NCI-H1092 (cell line): Measurements from ENCODE around the gene KCNK10.

Experiments used
- DNase-seq: peaks from one replicate; lab custom pipeline; 2025; lab: John Stamatoyannopoulos, UW

The KCNK10 gene

DNA sequence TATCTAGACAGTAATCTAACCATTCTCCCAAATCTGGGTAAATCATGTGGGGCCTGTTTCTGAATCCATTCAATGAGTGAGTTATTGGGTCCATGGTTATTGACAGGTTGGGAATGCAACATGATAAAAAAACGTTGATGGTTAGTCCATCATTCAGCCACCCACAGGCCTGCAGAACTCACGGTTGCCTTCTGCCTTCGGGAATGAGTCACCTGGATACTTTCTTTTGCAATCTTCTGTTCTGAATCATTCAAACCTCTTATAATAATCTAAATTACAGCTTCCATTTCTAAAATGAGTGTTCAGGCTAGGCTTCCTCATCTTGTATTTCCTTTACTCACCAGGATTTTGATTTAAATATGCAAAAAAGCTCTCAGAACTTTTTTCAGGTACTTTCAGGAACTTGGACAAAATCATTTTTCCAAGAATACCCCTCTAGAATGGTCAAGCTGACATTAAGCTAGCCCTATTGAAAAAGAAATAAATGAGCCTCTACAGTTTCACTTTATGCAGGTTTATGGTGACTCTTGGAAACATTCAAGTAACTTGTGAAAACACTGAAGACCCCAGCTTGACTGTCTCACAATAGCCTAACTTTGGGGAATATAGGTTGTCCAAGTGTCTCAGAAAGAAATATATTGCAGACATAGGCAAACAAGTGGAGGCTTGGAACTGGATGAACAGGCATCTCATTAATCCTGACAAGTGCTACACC lies 94.4 kb downstream of the KCNK10 start:
- no peak for DNase-seq

DNA sequence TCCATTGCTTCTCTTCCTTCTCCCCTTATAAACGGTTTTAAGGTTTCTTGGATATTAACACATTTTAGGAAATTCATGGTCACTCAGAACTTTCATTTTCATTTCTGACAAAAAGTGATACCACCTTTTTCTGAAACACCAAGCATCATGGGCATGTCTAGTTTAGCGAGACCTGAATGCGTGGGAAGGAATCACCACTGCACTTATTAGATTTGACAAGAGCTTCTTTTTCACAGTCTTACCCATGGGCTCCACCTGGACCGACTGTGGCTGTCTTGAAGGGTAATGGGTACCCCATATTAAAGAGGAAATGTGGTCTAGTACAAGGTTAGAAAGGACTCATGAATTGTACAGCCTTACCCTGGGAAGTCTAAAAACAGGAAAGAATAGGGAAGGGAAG lies 95.4 kb downstream of the KCNK10 start:
- no peak for DNase-seq

DNA sequence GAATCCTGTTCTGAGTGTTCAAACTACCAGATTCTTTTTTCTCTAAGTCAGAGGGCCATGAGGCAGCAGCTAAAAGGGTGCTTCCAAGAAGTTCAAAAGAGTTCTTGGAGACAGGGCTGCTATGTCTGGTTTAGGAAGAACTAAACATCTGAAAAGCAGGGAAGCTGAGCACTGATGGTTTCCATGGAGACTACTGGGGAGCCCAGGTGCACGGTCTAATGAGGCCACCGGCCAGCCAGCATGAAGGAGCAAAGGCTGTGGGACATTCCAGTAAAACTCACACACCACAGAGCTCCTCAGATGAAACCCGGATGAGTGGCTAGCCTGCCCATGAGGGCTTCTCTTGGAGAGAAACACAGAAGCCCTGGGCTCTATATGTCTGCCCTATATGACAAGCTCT lies 97.3 kb downstream of the KCNK10 start:
- DNase-seq, result no peak

DNA sequence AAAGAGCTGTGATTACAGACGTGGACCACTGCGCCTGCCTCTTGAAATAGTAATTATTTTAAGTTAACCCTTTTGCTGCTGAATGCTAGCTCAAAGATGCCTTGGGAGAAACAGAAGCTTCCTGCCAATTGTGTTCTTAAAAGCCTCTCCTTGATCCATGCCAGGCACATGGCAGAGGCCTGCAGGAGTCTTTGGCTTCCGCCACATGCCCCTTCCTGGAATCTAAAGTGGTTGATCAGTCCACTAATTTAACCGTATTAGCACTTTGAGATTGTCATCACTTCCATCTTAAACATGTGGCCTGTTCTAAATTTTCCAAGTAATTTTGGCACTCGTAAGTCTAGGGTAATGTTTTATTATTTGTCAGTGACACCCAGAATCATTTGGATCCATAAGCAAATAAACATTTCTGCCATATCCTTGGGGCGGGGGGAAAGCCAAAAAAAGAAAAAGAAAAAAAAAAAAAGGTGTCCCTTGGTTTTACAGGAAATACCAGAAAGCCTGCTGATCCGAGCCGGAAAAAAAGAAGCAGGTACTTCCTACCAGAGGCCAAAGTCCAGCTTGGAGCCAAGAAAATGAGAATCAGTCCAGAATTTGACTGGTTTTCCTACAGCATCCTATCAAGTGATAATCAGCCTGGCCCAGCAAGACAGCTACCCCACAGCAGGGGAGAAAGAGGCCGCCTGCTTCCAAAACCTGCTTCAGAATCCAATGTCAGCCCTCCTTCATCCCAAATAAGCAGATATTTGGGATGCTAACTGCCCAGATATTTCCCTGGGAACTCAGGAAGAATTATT lies 104.8 kb downstream of the KCNK10 start:
- DNase-seq, result no peak

DNA sequence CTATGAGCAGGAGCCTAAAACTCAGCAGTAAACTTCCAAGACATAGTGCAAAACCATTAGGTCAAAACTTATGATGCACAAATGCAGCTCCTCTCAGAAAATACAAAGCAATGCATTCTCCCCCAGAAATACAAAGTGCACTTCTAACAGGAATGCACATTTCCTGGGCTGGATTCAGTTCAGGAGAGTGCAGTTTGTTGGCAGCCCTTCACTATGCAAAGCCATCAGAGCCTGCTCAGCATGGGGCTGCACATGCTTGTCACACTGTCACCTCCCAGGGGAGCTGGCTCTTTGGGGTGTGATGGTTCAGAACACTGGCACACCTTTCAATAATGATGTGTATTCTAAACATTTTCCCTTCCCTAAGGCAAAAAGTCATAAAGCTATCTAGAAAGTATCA lies 110.4 kb downstream of the KCNK10 start:
- DNase-seq, result no peak

DNA sequence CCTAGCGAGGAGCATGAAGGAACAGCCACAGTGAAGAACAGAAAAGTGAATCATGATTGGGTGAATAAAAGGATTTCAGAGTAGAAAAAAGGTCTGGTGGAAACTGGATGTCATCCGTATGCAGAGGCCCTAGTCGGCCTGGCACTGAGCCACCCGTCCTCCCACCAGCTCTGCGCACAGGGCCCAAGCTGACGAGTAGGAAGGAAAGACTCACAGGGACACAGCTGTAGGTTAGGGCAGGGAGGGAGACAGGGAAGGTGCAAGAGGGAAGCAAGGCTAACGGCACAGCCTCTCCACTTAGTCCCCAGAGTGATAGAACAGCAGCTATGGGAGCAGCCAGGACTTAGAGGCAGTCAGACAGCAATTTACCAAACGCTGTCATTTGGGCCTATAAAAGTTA lies 112.6 kb downstream of the KCNK10 start:
- no peak for DNase-seq

DNA sequence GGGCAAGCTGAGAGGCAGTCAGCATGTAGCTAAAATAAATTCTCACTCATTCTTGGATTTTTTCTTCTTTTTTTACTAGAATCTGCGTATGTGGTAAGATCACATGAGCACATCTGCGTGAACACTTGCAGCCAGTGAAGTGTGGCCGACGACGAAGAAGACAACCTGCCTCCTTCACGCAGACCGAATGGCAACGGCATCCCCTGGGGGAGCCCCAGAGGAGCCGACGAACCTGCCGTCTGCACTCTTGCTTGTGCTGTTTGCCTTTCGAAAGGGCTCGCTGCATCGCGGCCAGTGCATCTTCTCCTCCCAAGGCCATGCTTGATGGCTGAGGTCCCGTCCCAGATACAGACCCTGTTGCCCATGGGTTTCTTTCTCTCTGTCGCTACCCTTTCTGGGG lies 113.8 kb downstream of the KCNK10 start:
- no peak for DNase-seq

DNA sequence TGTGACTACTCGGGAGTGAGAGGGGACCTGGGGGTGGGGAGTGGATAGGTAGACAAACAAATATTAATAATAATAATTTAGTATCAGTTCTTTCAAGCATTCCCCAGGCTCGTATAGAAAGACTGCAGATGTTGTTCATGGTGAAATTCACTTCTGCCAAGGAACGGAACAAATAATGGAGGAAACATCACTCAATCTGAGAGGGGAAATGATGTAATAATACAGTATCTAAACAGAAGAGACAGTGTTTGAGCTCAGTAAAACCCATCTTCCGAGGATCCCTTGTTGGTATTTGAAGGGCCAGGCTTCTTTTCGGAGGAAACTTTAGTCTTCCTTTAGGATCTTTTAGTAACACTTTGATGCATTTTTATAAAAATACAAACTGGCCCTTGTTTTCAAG lies 114.2 kb downstream of the KCNK10 start:
- DNase-seq, result no peak

DNA sequence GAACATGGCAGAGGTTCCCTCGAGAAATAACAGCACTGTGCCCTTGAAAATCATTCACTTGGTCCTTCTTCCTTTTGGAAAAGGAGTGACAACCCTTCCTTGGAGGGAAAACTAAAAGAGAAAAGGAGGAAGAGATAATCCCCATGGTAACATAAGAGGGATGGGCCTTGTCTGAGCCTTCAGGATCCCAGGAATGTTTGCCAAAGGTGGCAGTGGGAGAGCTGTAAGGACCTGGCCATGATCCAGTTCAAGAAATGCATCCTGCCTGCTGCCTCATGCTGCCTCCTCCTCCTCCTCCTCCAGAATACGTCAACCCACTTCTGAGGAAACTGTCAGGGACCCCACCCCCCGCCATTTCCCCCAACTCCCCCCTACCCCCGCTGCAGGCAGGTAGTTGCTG lies 118.8 kb downstream of the KCNK10 start:
- no peak for DNase-seq

DNA sequence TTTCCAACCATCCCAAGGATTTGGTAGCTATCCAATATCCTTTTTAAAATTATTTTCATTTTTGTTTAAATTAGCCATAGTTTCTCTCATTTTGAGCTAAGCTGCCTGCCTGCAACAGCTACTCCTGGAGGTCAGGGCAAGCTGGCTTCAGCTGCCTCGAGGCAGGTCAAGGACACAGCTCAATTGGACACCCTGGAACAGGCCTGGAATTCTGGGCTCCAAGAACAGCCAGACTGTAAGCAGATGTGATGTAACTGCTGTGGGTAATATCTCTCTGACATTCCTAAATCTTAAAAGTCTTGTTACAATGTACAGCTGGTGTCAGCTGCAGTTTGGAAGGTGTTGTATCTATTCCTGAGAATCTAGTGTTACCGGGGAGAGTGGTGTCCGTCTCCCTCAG lies 119.8 kb downstream of the KCNK10 start:
- no peak for DNase-seq

DNA sequence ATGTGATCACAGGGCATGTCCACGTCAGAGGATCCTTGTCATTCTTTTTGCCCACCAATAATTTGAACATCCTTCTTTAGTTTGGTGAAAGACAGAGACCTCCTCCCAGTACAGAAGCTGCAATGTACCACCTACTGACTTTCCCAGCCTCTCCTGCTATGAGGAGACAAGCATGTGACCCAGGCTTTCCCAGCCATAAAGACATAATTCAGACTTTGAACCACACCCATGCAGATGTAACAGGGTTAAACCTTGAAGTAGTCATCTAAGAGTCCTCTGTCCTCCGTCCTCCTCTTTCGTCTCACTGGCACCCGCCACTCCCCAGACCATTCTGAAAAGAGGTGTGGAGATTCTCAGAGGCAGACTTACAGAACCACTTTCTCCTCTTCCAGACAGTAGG lies 120.8 kb downstream of the KCNK10 start:
- no peak for DNase-seq

DNA sequence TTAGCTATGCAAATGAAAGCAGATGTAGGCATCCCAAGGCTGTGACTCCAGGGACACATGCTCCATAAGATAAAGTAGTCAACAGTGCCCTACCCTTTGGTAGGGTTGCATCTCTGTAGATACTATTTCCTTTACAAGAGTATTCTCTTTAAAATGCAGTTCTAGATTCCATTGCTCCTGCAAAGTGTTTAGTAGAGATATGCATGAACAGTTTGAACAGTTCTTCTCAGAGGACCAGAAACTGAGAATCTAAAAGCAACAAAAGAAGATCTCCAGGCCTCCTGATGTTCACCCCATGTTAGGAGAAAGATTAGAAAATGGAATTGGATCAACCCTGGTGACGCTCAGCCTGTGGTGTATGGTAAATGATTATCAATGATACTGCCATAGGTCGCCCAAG lies 121.2 kb downstream of the KCNK10 start:
- DNase-seq, result no peak

DNA sequence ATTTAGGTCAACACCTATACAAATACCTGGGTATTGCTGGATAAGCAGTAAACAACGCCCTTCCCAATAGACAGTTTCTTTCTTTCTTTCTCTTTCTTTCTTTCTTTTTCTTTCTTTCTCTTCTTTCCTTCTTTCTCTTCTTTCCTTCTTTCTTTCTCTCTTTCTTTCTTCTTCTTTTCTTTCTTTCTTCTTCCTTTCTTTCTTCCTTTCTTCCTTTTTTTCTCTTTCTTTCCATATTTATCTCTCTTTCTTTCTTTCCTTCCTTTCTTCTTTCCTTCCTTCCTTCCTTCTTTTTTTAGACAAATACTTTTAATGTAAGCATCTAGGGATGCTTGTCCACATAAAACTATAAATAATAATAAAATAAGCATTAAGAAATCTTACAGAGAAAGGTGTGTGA lies 123.2 kb downstream of the KCNK10 start:
- no peak for DNase-seq

DNA sequence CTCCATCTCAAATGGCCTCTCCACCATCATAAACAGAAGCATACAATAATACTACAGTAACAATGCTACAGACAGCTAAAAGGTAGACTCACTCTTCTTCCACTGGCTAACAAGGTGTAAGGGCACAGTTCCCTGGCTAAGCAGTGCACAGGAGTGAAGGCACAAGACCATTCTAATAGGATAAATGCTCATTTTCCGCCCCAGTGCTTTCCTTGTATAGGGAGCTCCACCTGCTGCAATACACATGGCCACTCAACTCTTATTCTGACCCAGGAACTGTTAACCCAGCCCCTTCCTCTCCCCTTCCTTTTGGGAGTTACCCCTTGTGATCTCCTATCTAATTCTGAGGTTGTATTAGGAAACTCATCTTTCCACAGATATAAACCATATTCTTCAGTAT lies 124.6 kb downstream of the KCNK10 start:
- DNase-seq, result peak; percentile 65

DNA sequence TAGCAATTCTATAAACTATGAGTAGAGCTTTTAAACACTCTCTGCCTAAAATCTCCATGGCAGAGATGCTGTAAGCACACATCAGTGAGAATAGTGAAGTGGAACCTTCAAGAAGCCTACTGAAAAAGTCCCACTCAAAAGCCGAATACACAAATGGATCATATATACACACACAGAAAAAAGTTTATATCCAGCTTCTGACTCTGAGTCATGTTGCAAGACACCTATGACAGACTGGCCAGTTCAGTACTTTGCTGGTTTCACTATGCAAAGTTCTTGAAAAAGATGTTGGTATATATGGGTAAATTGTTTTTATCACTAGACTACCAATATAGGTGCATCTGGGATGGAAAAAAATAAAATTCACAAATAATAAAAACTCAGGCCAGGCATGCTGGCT lies 126.1 kb downstream of the KCNK10 start:
- no peak for DNase-seq

DNA sequence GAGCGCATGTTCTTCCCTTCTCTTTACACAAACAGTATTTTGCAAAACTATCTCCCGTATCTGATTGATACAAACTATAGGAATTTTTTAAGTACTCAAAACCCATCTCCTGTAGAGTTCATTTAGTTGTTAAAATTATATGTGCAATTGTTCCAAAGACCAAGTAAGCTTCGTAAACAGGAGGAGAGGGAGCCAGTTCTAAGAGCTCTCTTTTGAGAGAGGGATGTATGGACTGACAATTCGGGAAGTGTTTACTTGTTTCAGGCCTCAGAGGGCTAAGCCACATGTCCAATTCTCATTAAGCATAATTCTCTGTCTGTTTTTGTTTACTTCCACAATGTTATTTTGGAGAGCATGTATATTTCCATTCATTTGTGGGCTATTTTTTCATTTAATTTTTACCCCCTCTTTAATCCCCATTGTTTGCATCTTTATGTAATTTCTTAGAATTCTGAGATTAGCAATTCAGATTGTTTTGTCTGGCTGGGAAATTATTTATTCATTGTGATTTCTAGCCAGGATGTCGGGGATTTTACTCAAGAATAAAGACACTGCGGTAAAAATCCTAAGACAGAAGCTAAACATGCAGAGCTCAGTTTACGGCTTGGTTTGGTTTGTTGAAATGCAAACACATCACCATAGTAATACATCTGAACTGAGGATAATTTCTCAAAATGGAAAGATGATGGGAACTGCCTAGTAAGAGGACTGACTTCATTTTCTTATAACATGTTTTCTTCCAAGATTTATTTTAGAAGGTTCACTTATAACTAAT lies 126.8 kb downstream of the KCNK10 start:
- no peak for DNase-seq

DNA sequence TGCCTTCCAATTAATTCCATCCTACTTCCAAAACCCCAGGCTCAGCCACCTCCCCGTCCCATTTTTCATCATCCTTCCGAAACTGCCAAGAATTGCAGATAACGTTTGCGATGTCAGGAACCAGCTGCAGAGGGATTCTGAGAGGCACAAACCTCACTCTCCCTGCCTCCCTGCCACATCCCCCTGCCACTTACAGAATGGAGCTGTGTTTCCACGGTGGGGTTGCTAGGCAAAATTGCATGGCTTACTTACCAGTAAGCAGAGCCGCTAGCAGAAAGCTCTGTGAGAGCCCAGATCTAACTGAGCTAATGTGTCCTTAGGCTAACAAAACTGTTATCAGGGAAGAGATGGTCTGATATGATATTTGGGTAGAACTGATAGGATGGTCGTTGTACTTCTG lies 127.4 kb downstream of the KCNK10 start:
- DNase-seq, result peak; percentile 59

DNA sequence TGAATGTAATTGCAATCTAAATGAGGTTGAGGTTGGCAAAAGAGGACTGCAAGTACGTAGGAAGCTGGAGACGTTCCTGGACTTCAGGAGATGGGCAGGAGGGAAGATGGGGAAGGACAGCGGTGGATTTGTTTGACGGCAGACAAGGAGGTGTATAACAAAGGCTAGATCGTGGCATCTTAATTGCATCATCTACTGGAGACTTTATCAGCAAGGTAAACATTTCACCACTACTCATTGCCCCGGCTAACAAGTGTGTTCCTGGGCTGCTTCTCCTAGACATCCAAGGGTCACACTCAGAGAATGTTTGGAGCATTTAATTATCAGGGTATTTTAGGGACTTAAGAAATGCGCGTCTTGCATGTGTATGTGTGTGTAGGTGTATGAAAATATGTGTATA lies 128.5 kb downstream of the KCNK10 start:
- no peak for DNase-seq

DNA sequence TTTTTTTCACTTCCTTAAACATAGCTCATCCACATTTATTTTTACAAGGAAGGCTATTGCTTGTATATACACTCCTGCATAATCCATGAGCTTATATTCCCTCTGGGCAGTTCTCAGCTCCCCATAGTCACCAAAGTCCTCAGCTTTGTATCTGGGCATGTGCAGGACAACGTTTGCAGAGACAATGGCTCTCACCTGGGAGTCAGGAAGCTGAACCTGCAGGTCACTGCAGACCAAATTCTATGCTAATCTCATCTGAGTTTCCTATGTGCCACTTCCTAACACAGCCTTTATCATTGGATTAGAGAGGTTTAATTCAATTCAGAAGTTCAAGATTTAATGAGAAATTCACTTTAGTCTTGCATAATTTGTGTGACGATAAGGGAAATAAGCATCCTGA lies 131.5 kb downstream of the KCNK10 start:
- no peak for DNase-seq

DNA sequence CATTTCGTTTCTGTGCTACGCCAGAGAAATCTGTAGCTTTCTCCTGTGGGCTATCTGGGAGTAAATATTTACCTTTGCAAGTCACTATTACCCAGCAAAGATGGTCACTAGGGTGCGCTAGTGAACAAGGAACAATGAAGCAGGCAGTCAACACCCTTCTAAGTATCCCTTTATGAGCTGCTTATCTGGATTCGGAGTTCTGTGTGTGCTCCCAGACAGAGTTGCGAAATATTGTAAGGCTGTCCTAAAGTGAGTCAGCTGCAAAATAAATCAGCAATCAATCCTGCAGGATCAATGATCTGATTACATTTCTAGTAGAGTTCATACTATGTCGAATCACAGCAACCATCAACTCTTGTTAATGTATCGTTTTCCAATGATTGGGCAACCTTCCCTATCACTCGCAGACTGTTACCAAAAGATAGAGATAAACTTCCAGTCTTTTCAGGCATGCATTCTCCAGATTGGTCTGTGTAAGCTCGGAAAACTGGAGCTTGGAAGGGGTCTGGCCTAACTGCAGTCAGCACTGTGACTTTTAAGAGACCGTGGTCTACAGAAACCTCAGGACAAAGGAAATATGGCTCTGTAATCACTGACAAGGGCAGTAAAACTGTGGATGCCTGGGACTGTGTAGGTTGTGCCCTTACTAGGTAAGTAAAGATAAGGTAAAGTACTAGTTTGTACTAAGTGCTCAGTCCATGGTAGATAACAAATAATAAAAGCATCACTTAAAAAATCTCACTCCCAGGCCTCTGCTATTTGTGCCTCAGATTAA lies 133.5 kb downstream of the KCNK10 start:
- DNase-seq, result peak; percentile 86

DNA sequence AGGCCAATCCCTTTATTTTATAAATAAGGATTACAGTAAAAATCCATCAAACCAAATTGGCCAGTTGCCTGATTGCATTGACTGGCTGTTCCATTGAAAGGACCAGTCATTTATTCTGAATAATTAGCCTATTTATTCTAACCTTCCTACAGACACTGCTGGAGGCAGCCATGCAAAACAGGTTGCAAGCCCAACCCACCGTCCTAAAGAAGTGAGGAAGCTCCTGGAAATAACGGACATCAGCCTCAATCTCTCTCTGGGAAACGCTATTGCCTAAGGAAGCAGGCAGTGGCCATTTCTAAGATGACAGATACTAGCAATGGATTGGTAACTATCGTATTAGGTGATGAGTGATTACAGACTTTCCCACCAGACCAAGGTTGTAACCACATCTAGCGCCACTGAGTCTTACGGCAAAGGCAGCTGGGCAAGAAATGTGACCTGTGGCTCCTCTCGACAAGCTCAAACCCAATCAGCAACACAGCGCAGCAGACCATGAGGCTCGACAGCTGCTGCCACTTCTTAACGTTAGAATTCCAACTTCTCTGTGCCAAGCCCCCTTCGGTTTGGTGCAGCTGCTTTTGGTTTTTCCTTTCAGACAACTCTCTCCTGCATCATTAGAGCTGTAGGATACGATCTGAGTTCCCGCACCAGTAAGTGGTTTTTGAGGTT lies 134.2 kb downstream of the KCNK10 start:
- no peak for DNase-seq

DNA sequence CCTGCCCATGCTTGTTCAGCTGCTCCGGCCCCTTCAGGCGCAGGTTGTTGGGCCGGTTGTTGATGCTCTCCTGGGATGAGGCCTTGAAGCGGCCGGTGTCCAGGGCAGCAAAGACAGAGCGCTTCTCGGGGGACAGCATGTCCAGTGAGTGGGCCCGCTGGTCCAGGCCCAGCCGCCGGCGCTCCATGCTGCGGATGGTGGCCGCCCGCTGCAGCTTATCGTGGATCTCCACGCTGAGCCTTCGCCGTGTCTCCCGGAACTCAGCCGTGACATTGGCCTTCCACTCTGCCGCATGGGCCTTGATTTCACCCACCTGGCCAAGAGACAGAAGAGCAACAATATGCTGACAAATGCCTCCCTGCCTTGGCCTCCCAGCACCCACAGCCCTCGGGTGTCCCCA lies 137.2 kb downstream of the KCNK10 start:
- no peak for DNase-seq
